Transverse colon (tissue), 4 donors: ENCODE measurements around the gene CECR2.

Experiments used
- CTCF ChIP-seq, 5 experiments: fragments of 200-600 bp in 3 of 5; fragments of 450-650 bp in 2 of 5; sonication (generic) in 3 of 5; IDR thresholded peaks; 1 replicate in 2 of 5; 2 replicates in 3 of 5; pipeline ENCODE4 v1.5.1; 2016 to 2017; ENCODE audit warnings: antibody characterized with exemption in 5 of 5, inconsistent platforms in 3 of 5, mild to moderate bottlenecking in 2 of 5, moderate library complexity in 1 of 5
- EP300 ChIP-seq: sonication (generic); formaldehyde crosslinking; IDR thresholded peaks from one replicate; pipeline ENCODE4 v1.6.1; 2017; ENCODE audit warnings: antibody characterized with exemption, low read depth
- POLR2AphosphoS5 ChIP-seq, 3 donors: sonication (generic); formaldehyde crosslinking; IDR thresholded peaks; one replicate each; pipeline ENCODE4 v1.6.1; 2016; ENCODE audit warnings: antibody characterized with exemption in 3 of 3

- TF ChIP-seq CTCF (IDR thresholded peaks at IDR 0.05) (no peak), POLR2AphosphoS5 (IDR thresholded peaks at IDR 0.05) (no peak), EP300 (no peak)
Measured at GRCh38 chr22:17479135-17479534, 109.9 kb downstream of the CECR2 start.
